Common myeloid progenitor, CD34-positive (primary cell): ENCODE measurements around the gene ST6GALNAC1.

Experiments used
- CTCF ChIA-PET: fragments of 350-600 bp; sonication (Branson Sonifier 250); formaldehyde crosslinking; loops from one replicate; lab custom pipeline; 2021; ENCODE audit warnings: antibody characterized with exemption; lab: Charles Lee
- POLR2A ChIA-PET: fragments of 350-600 bp; sonication (Branson Sonifier 250); formaldehyde crosslinking; loops from one replicate; lab custom pipeline; 2021; ENCODE audit warnings: antibody characterized with exemption; lab: Charles Lee
- DNase-seq, 3 donors: peaks; one replicate each; pipeline versions ENCODE4 v3.0.0 to v3.0.0-alpha.2; 2013
- H3K27ac ChIP-seq, 2 experiments: 1 replicate in 1 of 2; 2 replicates in 1 of 2; pipeline ENCODE4 v1.7.0; 2013; ENCODE audit warnings: inconsistent platforms in 2 of 2, low read length in 2 of 2, mild to moderate bottlenecking in 2 of 2, low read depth in 1 of 2, moderate library complexity in 1 of 2; ENCODE audit not compliant: severe bottlenecking in 2 of 2, insufficient read depth in 1 of 2, poor library complexity in 1 of 2
- H3K27me3 ChIP-seq, 5 experiments: replicated peaks in 2 of 5; 1 replicate in 3 of 5; 2 replicates in 2 of 5; pipeline versions ENCODE4 v1.6.1 to v1.7.0; 2013; ENCODE audit warnings: low read length in 4 of 5, mild to moderate bottlenecking in 2 of 5, moderate library complexity in 2 of 5, inconsistent platforms in 1 of 5; ENCODE audit not compliant: insufficient read depth in 5 of 5, control insufficient read depth in 4 of 5
- H3K36me3 ChIP-seq, 4 experiments: 1 replicate in 2 of 4; 2 replicates in 2 of 4; pipeline versions ENCODE4 v1.6.1 to v1.7.0; 2013; ENCODE audit warnings: low read length in 3 of 4, control low read depth in 1 of 4, mild to moderate bottlenecking in 1 of 4; ENCODE audit not compliant: control insufficient read depth in 4 of 4, insufficient read depth in 4 of 4
- H3K4me1 ChIP-seq, 4 experiments: 1 replicate in 3 of 4; 2 replicates in 1 of 4; pipeline versions ENCODE4 v1.6.1 to v1.7.1; 2013; ENCODE audit warnings: low read length in 3 of 4, mild to moderate bottlenecking in 3 of 4, control low read depth in 1 of 4, inconsistent platforms in 1 of 4, moderate library complexity in 1 of 4; ENCODE audit not compliant: control insufficient read depth in 4 of 4, insufficient read depth in 4 of 4; ENCODE audit errors: control extremely low read depth in 1 of 4
- H3K4me3 ChIP-seq, 7 experiments: 1 replicate in 4 of 7; 2 replicates in 3 of 7; pipeline versions ENCODE4 v1.5.1 to v1.7.0; 2013; ENCODE audit warnings: mild to moderate bottlenecking in 7 of 7, low read length in 6 of 7, moderate library complexity in 6 of 7, inconsistent platforms in 2 of 7, low read depth in 2 of 7, control low read depth in 1 of 7; ENCODE audit not compliant: insufficient read depth in 4 of 7, control insufficient read depth in 1 of 7; ENCODE audit errors: extremely low read depth in 1 of 7
- H3K9me3 ChIP-seq, 5 experiments: 1 replicate in 4 of 5; 2 replicates in 1 of 5; pipeline versions ENCODE4 v1.6.1 to v1.7.1; 2013; ENCODE audit warnings: low read length in 4 of 5, mild to moderate bottlenecking in 2 of 5, inconsistent platforms in 1 of 5, low read depth in 1 of 5, moderate library complexity in 1 of 5; ENCODE audit not compliant: control insufficient read depth in 4 of 5, insufficient read depth in 2 of 5; ENCODE audit errors: control extremely low read depth in 1 of 5
- WGBS: methylation state at CpG from one replicate; pipeline ENCODE4 v1.1.5; 2013; ENCODE audit not compliant: insufficient coverage; 5-methylcytosine and 5-hydroxymethylcytosine counted together

Gene ST6GALNAC1

DNA sequence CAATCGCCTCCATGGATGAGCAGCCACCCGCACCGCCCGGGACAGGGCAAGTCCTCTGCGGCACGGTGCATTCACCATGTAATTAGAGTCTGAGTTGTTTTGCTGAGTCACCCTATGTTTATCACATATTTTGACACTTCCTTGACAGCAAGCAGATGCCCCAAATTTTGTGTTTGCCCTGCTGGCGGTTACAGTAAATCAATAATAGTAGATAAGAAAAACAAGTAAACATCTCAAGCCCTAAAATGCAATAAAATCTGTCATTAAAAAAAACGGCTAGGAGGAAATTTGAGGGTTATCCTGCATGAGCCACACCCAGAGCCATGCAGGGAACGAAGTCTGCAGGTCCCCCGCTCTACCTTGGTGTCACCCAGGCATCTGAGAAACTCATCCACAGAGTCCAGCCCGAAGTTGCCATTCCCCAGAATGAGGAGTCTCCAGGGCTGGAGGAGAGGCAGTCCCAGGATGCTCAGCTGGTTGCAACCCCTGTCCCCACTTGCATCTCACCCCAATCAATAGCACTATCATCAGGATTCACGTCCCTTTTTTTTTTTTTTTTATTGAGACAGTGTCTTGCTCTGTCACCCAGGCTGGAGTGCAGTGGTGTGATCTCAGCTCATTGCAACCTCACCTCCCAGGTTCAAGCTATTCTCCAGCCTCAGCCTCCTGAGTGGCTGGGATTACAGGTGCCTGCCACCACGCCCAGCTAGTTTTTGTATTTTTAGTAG, 16.5 kb upstream of the ST6GALNAC1 start:
- H3K36me3 ChIP-seq = no peaks in the 10 kb centered on the region
- H3K9me3 ChIP-seq = no peaks in the 10 kb centered on the region
- CTCF ChIA-PET = interaction anchor here (0.8 to 1.4 kb wide), 3 partner anchors 11 to 36 kb away, joined by 3 read pairs; no protein-coding TSS in a partner anchor
- H3K4me1 ChIP-seq = peaks cover 2 to 16% (median 13%) of the 10 kb centered on the region in 4 experiments
- peak overlapping the region in 2 of 7 experiments; percentile 12 to 52 for H3K4me3 ChIP-seq
- DNase-seq = peak; percentile 69 to 88 (median 84)
- POLR2A ChIA-PET = interaction anchor here (0.6 to 0.8 kb wide), 2 partner anchors 9 to 16 kb away, joined by 4 to 6 read pairs; partner anchors contain the start of gene ST6GALNAC1
- no peaks in the 10 kb centered on the region for H3K27me3 ChIP-seq
- WGBS = 49% methylated on average over 7 of the region's 13 CpGs
- H3K27ac ChIP-seq = no peak overlapping the region

DNA sequence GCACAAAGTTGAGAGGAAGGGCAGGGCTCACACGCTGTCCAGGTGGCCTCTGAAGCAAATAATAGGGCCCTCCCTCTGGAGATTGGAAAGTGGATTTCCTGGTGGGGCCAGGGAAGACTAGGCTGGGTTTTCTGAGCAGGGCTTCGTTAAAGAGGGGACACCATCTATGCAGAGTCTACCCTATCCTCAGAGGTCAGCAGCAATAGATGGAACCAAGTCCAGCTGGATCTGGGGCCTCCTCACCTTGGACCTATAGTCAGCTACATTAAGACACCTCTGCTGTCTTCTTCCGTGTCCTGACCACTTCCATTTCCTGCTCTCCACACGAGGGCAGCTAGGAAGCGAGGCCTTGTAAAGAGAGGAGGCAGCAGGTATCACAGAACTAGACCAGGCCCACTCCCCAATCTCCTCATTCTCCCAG, 14.7 kb upstream of the ST6GALNAC1 start:
- H3K4me1 ChIP-seq = peaks cover 2 to 16% (median 13%) of the 10 kb centered on the region in 4 experiments
- WGBS = 83% methylated on average over 2 of the region's 5 CpGs
- no peaks in the 10 kb centered on the region for H3K27me3 ChIP-seq
- no peak for DNase-seq
- ChIA-PET POLR2A (interaction anchor here (1.6 kb wide), 1 partner anchor 13 kb away, joined by 4 read pairs; no protein-coding TSS in a partner anchor), CTCF (interaction anchor here (0.8 kb wide), 1 partner anchor 8 kb away, joined by 5 read pairs; no protein-coding TSS in a partner anchor)
- H3K4me3 ChIP-seq = no peak overlapping the region
- H3K36me3 ChIP-seq = no peaks in the 10 kb centered on the region
- H3K9me3 ChIP-seq = no peaks in the 10 kb centered on the region
- H3K27ac ChIP-seq = no peak overlapping the region

DNA sequence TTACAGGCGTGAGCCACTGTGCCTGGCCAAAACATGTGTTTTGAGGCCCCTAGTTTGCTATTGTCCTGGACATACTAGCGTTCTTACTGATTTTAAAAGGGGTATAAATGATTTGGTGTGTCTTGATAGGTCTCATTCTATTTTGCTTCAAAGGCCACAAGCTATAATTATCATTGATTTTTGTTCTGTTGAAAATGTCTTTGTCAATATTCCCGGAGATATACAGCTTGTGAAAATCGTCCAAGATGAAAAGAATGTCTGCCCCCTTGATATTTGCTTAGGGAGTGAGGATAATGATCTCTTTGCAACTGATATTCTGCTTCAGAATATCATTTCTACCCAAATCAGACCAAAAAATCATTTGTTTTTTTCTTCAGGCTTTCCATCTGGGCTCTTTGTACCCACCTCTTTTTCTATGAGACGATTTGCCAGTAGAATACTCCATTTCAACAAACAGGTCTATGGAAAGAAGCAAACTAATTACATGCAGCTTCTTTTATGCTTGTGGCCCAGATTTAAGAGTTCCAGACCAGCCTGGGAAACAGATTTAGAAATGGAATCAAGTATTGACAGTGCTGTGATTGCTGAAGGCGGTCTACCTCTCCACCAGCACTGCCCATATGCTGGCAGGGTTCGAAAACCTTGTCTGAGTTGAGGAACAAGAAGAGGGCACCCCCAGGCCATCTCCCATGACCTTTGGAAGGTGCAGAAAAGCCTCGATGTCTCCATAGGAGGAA, 14.1 kb upstream of the ST6GALNAC1 start:
- ChIA-PET POLR2A (interaction anchor here (1.6 kb wide), 1 partner anchor 14 kb away, joined by 4 read pairs; no protein-coding TSS in a partner anchor), CTCF (no interaction called here)
- DNase-seq = no peak
- Histone ChIP-seq H3K4me3 (no peak overlapping the region), H3K9me3 (peaks cover 0 to under 1% (median 0%) of the 10 kb centered on the region in 5 experiments), H3K27me3 (no peaks in the 10 kb centered on the region), H3K4me1 (peaks cover 2 to 16% (median 13%) of the 10 kb centered on the region in 4 experiments), H3K27ac (no peak overlapping the region), H3K36me3 (no peaks in the 10 kb centered on the region)
- WGBS = 89% methylated on average over 5 of the region's 8 CpGs

DNA sequence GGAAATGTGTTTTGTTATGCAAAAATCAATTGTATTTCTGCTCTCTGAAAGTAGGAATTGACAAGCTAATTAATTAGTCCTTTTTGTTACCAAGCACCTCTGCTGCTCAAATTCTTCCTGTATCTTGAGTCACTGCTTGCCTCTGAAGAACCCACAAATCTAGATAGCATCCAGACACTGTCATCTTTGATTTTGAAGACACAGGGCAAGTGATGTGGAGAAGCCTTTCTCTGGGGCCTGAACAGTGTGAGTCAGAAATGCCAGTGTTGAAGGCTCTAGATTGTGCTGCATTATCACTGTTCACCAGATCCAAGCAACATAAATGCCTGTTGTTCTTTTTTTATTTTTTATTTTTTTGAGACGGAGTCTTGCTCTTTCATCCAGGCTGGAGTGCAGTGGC, 10.9 kb upstream of the ST6GALNAC1 start:
- peaks cover 0 to 2% (median 0%) of the 10 kb centered on the region in 5 experiments for H3K27me3 ChIP-seq
- DNase-seq = peak in 2 of 3 donors; percentile 11 to 34
- no CpG with 5 or more reads among the region's 1 CpG for WGBS
- no peak overlapping the region for H3K27ac ChIP-seq
- H3K4me3 ChIP-seq = no peak overlapping the region
- peaks cover 0 to 5% (median 0%) of the 10 kb centered on the region in 5 experiments for H3K9me3 ChIP-seq
- POLR2A ChIA-PET = no interaction called here
- H3K36me3 ChIP-seq = no peaks in the 10 kb centered on the region
- CTCF ChIA-PET = no interaction called here
- H3K4me1 ChIP-seq = peaks cover under 1 to 3% (median 2%) of the 10 kb centered on the region in 4 experiments

DNA sequence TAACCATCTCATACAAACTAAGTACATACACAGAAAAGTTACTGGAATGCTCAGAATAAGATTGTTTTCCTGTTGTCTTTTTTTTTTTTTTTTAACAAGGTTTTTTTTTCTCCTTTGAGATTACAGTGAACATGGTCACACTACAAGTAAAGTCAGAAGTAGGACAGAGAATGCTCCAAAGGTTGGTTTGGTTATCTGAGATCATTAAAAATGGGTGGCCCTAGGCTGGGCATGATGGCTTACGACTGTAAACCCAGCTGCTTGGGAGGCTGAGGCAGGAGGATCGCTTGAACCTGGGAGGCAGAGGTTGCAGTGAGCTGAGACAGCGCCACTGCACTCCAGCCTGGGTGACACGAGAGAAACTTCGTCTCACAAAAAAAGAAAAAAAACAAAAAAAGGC, 6.9 kb upstream of the ST6GALNAC1 start:
- ChIA-PET CTCF (interaction anchor here (1.1 kb wide), 1 partner anchor 8 kb away, joined by 5 read pairs; no protein-coding TSS in a partner anchor), POLR2A (interaction anchor here (0.7 kb wide), 1 partner anchor 10 kb away, joined by 4 read pairs; no protein-coding TSS in a partner anchor)
- 100% methylated on average over 2 of the region's 5 CpGs for WGBS
- no peaks in the 10 kb centered on the region for H3K4me1 ChIP-seq
- H3K4me3 ChIP-seq = no peak overlapping the region
- H3K9me3 ChIP-seq = peaks cover 0 to 10% (median 5%) of the 10 kb centered on the region in 5 experiments
- no peak for DNase-seq
- no peak overlapping the region for H3K27ac ChIP-seq
- H3K36me3 ChIP-seq = no peaks in the 10 kb centered on the region
- H3K27me3 ChIP-seq = peaks cover 0 to 2% (median 0%) of the 10 kb centered on the region in 5 experiments

DNA sequence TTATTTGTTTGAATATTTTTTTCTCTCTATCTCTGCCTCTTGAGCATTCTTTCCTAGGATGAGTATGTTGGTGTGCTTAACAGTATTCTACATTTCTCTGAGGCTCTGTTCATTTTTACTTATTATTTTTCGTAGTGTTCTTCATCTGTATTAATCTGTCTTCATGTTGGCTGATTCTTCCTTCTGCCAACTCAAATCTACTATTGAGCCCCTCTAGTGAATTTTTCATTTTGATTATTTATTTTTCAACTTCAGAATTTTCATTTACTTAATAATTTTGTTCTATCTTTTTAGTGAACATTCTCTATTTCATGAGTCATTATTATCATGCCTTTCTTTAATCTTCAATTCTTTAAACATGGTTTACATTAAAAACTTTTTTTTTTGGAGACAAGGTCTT, 3.2 kb upstream of the ST6GALNAC1 start:
- Histone ChIP-seq H3K4me3 (no peak overlapping the region), H3K4me1 (no peaks in the 10 kb centered on the region), H3K36me3 (no peaks in the 10 kb centered on the region), H3K27ac (no peak overlapping the region), H3K27me3 (peaks cover 0 to 2% (median 0%) of the 10 kb centered on the region in 5 experiments), H3K9me3 (peaks cover 0 to 6% (median 6%) of the 10 kb centered on the region in 5 experiments)
- CTCF ChIA-PET = no interaction called here
- WGBS = no CpG with 5 or more reads among the region's 1 CpG
- POLR2A ChIA-PET = no interaction called here
- no peak for DNase-seq
